Epidermal melanocyte (primary cell): Measurements from ENCODE around the gene ARHGAP10.
A peak's percentile ranks its signal among the peaks of the same experiment; 100 is the strongest.
"Not testable (repeated sequence)": the region's sequence is repeated elsewhere in the genome, so short reads cannot be mapped to it uniquely, and the experiment has no call there.

Experiments used
- DNase-seq: peaks from one replicate; pipeline ENCODE4 v3.0.0; 2011; ENCODE audit warnings: low spot score; ENCODE audit not compliant: insufficient read length

The ARHGAP10 gene

GRCh38 chr4:147846318-147847155 lies 114.6 kb downstream of the ARHGAP10 start:
- DNase-seq = no peak

- DNase-seq = no peak
Measured at GRCh38 chr4:147847751-147848590, 116.1 kb downstream of the ARHGAP10 start.

GRCh38 chr4:147848634-147849033 lies 116.7 kb downstream of the ARHGAP10 start:
- no peak for DNase-seq

DNA sequence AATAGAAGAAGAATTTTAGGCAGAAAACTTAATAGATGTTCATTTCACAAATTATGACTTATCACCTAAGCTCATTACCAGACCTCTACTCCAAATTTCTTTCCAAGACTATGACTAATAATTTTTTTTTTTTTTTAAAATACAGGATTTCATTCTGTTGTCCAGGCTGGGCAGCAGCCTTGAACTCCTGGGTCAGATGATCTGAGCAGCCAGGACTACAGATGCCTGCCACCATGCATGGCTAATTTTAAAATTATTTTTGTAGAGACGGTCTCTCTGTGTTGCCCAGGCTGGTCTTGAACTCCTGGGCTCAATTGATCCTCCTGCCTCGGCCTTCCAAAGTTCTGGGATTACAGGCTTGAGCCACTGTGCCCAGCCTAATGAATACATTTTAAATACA lies 119.2 kb downstream of the ARHGAP10 start:
- DNase-seq = no peak

GRCh38 chr4:147853706-147854105 lies 121.8 kb downstream of the ARHGAP10 start:
- DNase-seq = peak; percentile 28

DNA sequence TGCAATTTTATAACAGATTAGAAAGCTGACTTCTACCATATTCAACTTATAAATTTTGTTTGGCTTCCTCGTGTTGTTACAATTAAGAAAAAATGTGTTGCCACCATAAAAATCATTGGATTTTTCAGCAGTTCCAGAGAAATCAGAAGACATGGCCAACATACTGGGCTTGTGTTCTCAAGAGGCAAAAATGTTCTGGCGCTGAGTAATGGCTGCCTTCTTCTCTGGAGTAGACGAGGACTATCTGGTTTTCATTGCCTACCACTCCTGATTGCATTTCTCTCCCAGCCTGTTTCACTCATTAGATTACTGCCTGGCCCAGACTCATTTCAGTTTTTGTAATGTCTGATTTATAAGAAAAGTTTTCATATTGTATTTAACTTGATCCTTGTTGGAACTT lies 122.3 kb downstream of the ARHGAP10 start:
- no peak for DNase-seq

DNA sequence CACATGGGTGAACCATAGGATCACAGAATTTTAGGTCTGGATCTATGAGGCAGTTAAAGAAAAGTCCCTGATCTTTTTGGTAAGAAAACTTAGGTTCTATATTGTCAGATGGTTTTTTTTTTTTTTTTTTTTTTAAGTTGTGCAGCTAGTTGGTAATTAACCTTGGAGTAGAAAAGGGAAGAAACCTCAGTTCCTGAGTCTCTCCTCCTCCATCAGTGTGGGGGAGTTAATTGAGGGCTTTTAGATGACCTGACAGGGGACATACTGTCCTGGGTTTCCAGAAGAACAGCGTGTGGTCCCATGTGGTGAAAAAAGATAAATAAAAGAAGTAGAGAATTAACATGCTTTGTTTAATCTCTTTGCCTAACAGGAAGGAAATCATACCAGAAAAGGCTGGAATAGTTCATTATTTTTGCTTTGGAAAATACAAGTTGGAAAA lies 123.7 kb downstream of the ARHGAP10 start:
- no peak for DNase-seq

- no peak for DNase-seq
Measured at GRCh38 chr4:147860960-147861359, 129.1 kb downstream of the ARHGAP10 start.

- DNase-seq = no peak
Measured at GRCh38 chr4:147862043-147862692, 130.3 kb downstream of the ARHGAP10 start.

DNA sequence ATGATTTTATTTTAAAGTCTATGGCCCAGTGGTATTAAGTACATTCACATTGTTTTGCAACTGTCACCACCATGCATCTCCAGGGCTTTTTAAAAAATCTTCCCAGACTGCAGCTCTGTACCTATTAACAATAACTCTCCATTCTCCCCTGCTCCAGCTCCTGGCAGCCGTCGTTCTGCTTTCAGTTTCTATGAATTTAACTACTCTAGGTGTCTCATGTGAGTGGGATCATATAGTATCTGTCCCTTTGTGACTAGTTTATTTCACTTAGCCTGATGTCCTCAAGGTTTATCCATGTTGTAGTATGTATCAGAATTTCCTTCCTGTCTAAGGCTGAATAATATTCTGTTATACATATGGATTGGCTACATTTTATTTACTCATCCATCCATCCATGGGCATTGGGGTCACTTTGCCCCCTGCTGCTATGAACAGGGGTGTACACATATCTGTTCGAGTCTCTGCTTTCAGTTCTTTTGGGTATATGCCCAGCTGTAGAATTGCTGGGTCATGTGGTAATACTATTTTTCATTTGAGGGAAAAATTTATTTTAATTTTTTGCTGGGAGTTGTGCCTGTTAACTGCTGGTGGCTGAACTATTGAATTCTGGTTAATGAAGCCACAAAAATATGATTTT lies 131.3 kb downstream of the ARHGAP10 start:
- DNase-seq = no peak

- DNase-seq = no peak
Measured at GRCh38 chr4:147863808-147864472, 132.1 kb downstream of the ARHGAP10 start.

DNA sequence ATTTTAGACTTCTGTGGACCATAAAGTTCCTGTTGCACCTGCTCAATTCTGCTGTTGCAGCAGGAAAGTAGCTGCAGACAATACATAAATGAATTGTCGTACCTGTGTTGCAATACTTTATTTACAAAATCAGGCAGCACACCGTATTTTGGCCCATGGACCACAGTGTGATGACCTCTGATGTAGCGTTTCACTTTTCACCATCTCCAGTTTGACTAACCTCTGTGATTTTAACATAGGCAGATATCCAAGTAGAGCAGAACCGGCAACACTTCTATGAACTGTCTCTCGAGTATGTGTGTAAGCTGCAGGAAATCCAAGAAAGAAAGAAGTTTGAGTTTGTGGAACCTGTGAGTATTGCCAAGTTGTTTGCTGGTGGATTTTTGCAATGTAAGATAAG lies 132.7 kb downstream of the ARHGAP10 start:
- no peak for DNase-seq

DNA sequence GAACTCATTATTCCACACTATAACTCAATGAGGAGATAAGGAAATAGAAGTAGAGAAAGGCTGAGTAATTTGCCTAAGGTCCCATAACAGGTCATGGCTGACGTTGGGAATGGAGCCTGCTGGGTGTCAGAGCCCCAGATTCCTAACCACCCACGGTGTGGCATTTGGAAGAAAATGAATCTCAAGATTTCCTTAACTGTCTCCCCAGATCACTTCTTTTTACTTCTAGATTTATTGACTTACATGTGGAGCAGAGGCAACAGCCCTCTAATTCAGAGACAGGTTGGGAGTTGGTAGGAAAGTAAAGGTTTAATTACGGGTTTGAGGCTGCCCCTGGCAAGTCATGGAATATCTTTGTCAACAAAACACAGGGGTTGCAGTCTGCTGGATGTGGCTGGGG lies 134.0 kb downstream of the ARHGAP10 start:
- no peak for DNase-seq

- DNase-seq = peak; percentile 41
Measured at GRCh38 chr4:147866532-147867271, 134.8 kb downstream of the ARHGAP10 start.

DNA sequence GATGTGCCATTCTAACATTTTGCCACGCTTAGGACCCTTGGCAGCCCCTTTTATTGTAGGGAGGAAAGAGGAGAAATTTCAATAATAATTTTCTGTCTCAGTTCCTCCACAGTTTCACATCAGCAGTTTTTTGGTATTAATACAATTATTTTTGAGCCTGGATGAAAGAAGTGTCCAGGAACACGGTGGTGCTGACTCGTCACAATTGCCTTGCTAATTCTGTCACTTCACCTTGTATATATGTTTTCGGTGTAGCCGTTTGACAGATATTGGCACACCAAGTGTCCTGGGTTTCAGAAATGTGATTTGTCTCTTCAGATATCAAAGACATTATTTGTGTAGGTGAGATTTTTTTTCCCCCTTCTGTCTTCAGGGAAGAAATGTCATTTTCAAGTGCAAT lies 142.2 kb downstream of the ARHGAP10 start:
- no peak for DNase-seq

GRCh38 chr4:147877308-147877771 lies 145.5 kb downstream of the ARHGAP10 start:
- no peak for DNase-seq

- DNase-seq = no peak
Measured at GRCh38 chr4:147879676-147880075, 147.8 kb downstream of the ARHGAP10 start.

DNA sequence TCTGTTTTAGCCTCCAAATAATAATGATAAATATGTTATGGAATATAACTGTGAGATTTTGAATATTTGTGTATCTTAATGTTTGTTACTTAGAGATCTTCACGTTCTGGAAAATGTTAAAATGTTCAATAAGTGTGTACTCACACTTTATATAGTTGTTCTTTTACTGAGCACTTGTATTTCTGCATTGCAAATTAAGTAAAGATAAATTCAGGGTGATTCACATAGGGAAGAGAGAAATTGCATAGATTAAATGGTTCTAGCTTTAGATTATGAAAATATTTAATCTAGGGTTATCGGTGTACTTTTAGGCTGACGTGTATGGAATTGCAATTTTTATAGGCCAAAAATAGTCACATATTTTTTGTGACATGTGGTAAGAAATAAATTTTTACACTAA lies 148.6 kb downstream of the ARHGAP10 start:
- DNase-seq = no peak

DNA sequence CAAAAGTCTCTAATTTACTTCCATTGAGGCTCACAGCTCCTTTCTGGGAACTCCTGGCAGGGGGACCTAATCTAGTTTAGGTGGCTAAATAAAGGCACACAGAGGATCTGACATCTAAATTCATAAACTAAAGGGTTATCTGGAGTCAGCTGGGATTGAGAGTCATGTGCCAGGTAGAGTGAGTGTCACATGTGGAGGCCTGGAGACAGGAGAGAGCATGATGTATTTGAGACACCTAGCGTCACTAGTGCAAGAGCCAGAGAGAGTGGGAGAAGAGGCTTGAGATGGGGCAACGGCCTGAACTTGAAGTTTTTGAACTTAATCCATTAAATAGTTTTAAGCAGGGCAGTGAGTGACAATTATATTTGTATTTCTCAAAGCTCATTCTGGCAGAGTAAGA lies 152.6 kb downstream of the ARHGAP10 start:
- DNase-seq = no peak

- not testable (repeated sequence) for DNase-seq
Measured at GRCh38 chr4:147885216-147885615, 153.3 kb downstream of the ARHGAP10 start.
